GM12878 (cell line): Measurements from ENCODE around the gene SNX13. TPM values are rescaled to one million over a fixed set of nuclear protein-coding genes. Genes with fewer than 3 reads are reported as not detected.

Experiments used
- ASH2L ChIP-seq: fragments of 300-600, 200-600 bp; sonication (generic); IDR thresholded peaks from 2 replicates; pipeline ENCODE4 v1.6.1; 2017; ENCODE audit warnings: low read depth, mild to moderate bottlenecking, borderline replicate concordance
- CREB1 ChIP-seq: IDR thresholded peaks from 2 replicates; pipeline ENCODE4 v1.6.1; 2012; ENCODE audit warnings: low read depth, mild to moderate bottlenecking, inconsistent platforms
- GATAD2B ChIP-seq: fragments of 450-650 bp; conservative IDR thresholded peaks from 2 replicates; pipeline ENCODE4 v1.6.1; 2017; ENCODE audit warnings: low read depth, mild to moderate bottlenecking, moderate library complexity
- HCFC1 ChIP-seq: fragments of 150-350 bp; IDR thresholded peaks from 2 replicates; pipeline ENCODE4 v1.6.1; 2014; ENCODE audit warnings: low read length
- HDAC2 ChIP-seq: fragments of 200-600 bp; sonication (generic); IDR thresholded peaks from 2 replicates; pipeline ENCODE4 v1.6.1; 2017
- HDAC6 ChIP-seq: fragments of 200-600 bp; sonication (generic); IDR thresholded peaks from one replicate; pipeline ENCODE4 v1.8.0; 2017; ENCODE audit warnings: antibody characterized with exemption; ENCODE audit not compliant: unreplicated experiment
- MEF2A ChIP-seq: IDR thresholded peaks from 2 replicates; pipeline ENCODE4 v1.6.1; 2011; ENCODE audit warnings: low read depth, mild to moderate bottlenecking, low read length, moderate library complexity; ENCODE audit not compliant: insufficient read depth
- MYB ChIP-seq: fragments of 150-350 bp; IDR thresholded peaks from 2 replicates; pipeline ENCODE4 v1.6.1; 2014; ENCODE audit warnings: mild to moderate bottlenecking, low read depth, low read length, borderline replicate concordance
- NKRF ChIP-seq: fragments of 450-650 bp; conservative IDR thresholded peaks from 2 replicates; pipeline ENCODE4 v1.6.1; 2017; ENCODE audit warnings: mild to moderate bottlenecking, moderate library complexity
- NR2C2 ChIP-seq: IDR thresholded peaks from 2 replicates; pipeline ENCODE4 v1.6.1; 2011; ENCODE audit warnings: borderline replicate concordance, low read depth; ENCODE audit not compliant: control insufficient read depth, insufficient read length
- PKNOX1 ChIP-seq: fragments of 450-650 bp; IDR thresholded peaks from 2 replicates; pipeline ENCODE4 v1.6.1; 2016; ENCODE audit warnings: mild to moderate bottlenecking
- PML ChIP-seq: IDR thresholded peaks from 2 replicates; pipeline ENCODE4 v1.6.1; 2012; ENCODE audit warnings: low read length, inconsistent platforms
- RAD21 ChIP-seq: IDR thresholded peaks from 2 replicates; pipeline ENCODE4 v1.6.1; 2011; ENCODE audit warnings: mild to moderate bottlenecking, low read depth, low read length, moderate library complexity; ENCODE audit not compliant: insufficient read depth
- RCOR1 ChIP-seq: conservative IDR thresholded peaks from 2 replicates; pipeline ENCODE4 v1.6.1; 2012; ENCODE audit warnings: low read depth, low read length, improper control_type of control experiment
- SIX5 ChIP-seq: IDR thresholded peaks from 2 replicates; pipeline ENCODE4 v1.6.1; 2011; ENCODE audit warnings: mild to moderate bottlenecking, low read depth, low read length, moderate library complexity; ENCODE audit not compliant: severe bottlenecking
- SRF ChIP-seq, 2 experiments: IDR thresholded peaks; 2 replicates each; pipeline ENCODE4 v1.6.1; 2011; ENCODE audit warnings: low read depth in 2 of 2, low read length in 2 of 2, mild to moderate bottlenecking in 1 of 2, moderate library complexity in 1 of 2
- ZBED1 ChIP-seq: IDR thresholded peaks from 2 replicates; pipeline ENCODE4 v1.6.1; 2016; ENCODE audit warnings: borderline replicate concordance
- ZNF274 ChIP-seq: IDR thresholded peaks from one replicate; pipeline ENCODE4 v1.8.0; 2011; ENCODE audit not compliant: insufficient read length, insufficient read depth
- ZNF592 ChIP-seq: fragments of 450-650 bp; IDR thresholded peaks from 2 replicates; pipeline ENCODE4 v1.6.1; 2017; ENCODE audit warnings: mild to moderate bottlenecking, moderate library complexity
- ZNF687 ChIP-seq: fragments of 450-650 bp; IDR thresholded peaks from 2 replicates; pipeline ENCODE4 v1.6.1; 2017; ENCODE audit warnings: mild to moderate bottlenecking, moderate library complexity
- ZSCAN29 ChIP-seq: fragments of 450-650 bp; IDR thresholded peaks from 2 replicates; pipeline ENCODE4 v1.6.1; 2017; ENCODE audit warnings: mild to moderate bottlenecking, moderate library complexity
- polyA plus RNA-seq, 11 experiments: library from polyadenylated mRNA; depleted of rRNA in 4 of 11; unstranded in 6 of 11; stranded (reverse) in 5 of 11; fragments of >200 nt; fragmentation: Nextera tagmentation in 4 of 11; fragmentation: Illumina TruSeq in 1 of 11; extraction: Ambion mirVana in 4 of 11; extraction: Trizol in 1 of 11; gene quantifications; 1 replicate in 1 of 11; 2 replicates in 10 of 11; pipeline versions ENCODE4 v1.2.1 to v1.2.3, GENCODE V29; 2011 to 2016; ENCODE audit warnings: inconsistent platforms in 2 of 11, missing spikeins in 2 of 11, low read depth in 1 of 11
- total RNA-seq, 4 experiments: library from RNA; depleted of rRNA in 3 of 4; stranded (reverse); fragments of >200 nt in 3 of 4; fragmentation: Illumina TruSeq in 1 of 4; extraction: Trizol in 1 of 4; gene quantifications; 2 replicates each; pipeline versions ENCODE4 v1.2.1 to v1.2.3, GENCODE V29; 2013 to 2021

The SNX13 gene
- total and polyA plus RNA-seq, 10 of the 15 experiments (the other 5 are each of a cell fraction or from before 2014, with no cell fraction given): 2.2 to 17.1 (median 11.9) TPM

- TF ChIP-seq HDAC6: no peak
- TF ChIP-seq GATAD2B: no peak
- no peak for TF ChIP-seq RAD21
- no peak for TF ChIP-seq ZNF274
- no peak for TF ChIP-seq NKRF
- no peak for TF ChIP-seq MYB
- TF ChIP-seq CREB1: no peak
- TF ChIP-seq HDAC2: no peak
- peak; percentile 54 for TF ChIP-seq PKNOX1
- 0 out of 4 replicates have a peak, but pooled peaks of 1 of the 2 experiments have one; percentile 19 for TF ChIP-seq SRF (IDR thresholded peaks at IDR 0.05; ENCODE audit: low read depth in 2 of 2, low read length in 2 of 2)
- TF ChIP-seq HCFC1: no peak
- TF ChIP-seq ZSCAN29: no peak
- TF ChIP-seq ZNF592: no peak
- TF ChIP-seq MEF2A: peak; percentile 68; the same call in 1 of the 2 replicates
- no peak for TF ChIP-seq ZNF687
- no peak for TF ChIP-seq SIX5
- peak; percentile 89; the same call in 1 of the 2 replicates for TF ChIP-seq ZBED1
- no peak for TF ChIP-seq ASH2L
- TF ChIP-seq PML: peak; percentile 66; the same call in 1 of the 2 replicates
- no peak for TF ChIP-seq RCOR1
- TF ChIP-seq NR2C2: no peak
Measured at GRCh38 chr7:17952387-17952786, 12.1 kb upstream of the SNX13 start (continued).
